ENCODE results near the gene RASGRP2. TPM values are rescaled to one million over a fixed set of nuclear protein-coding genes. Genes with fewer than 3 reads are reported as not detected.
A peak's percentile ranks its signal among the peaks of the same experiment; 100 is the strongest.

RASGRP2 gene
- total and polyA plus RNA-seq, 2 of the 8 experiments (the other 6 are each of a cell fraction or from before 2014, with no cell fraction given): 40.6 to 45.7 TPM

GRCh38 chr11:64686466-64687170 is 57.3 kb downstream of the RASGRP2 start:
- peaks cover 0 to 4% (median 0%) of the 10 kb centered on the region in 4 experiments; a peak in 1 of 7 replicates for H3K4me1 ChIP-seq (replicated peaks in 1 of 4; ENCODE audit: control insufficient read depth in 3 of 4, insufficient read depth in 4 of 4, low read length in 3 of 4)
- no peak overlapping the region for H3K14ac ChIP-seq (ENCODE audit: insufficient read length)
- no peaks in the 10 kb centered on the region for H4K20me1 ChIP-seq (replicated peaks in 1 of 2; ENCODE audit: control insufficient read depth in 1 of 2, insufficient read depth in 2 of 2, low read length in 2 of 2)
- no peak overlapping the region for H3K4me3 ChIP-seq (ENCODE audit: extremely low read depth in 1 of 4, insufficient read depth in 2 of 4, low read depth in 3 of 4, low read length in 4 of 4)
- no peak overlapping the region for H3K18ac ChIP-seq (ENCODE audit: extremely low read depth, low read length)
- H2BK5ac ChIP-seq (ENCODE audit: low read depth, low read length): peak overlapping the region; percentile 13; the same call in 1 of the 2 replicates
- peaks cover 2% of the 10 kb centered on the region; the same call in 1 of the 2 replicates for H3K23me2 ChIP-seq (ENCODE audit: low read depth, low read length)
- H3K4me2 ChIP-seq (ENCODE audit: insufficient read depth in 1 of 2, low read depth in 2 of 2, low read length in 2 of 2): no peak overlapping the region
- no peak overlapping the region for H2BK20ac ChIP-seq (ENCODE audit: low read length)
- CTCF ChIA-PET (ENCODE audit: partially characterized antibody): interaction anchor here (0.7 to 10.0 kb wide), 9 partner anchors 10 to 118 kb away, joined by 3 to 101 read pairs (median 3); partner anchors contain the start of gene RASGRP2
- H2BK12ac ChIP-seq (ENCODE audit: low read depth, low read length): no peak overlapping the region
- no peak overlapping the region for H4K5ac ChIP-seq (ENCODE audit: insufficient read length, low read depth, low read length)
- WGBS, 2 experiments (ENCODE audit: extremely low coverage in 1 of 2, insufficient coverage in 1 of 2, insufficient read length in 1 of 2, insufficient replicate concordance in 2 of 2, low coverage in 1 of 2, low lambda C conversion rate in 2 of 2, missing lambda C conversion rate in 1 of 2): 86% methylated on average over 9 of the region's 9 CpGs; no CpG with 5 or more reads in 1 of the 2 experiments
- no peak for FAIRE-seq
- no peak overlapping the region for H3K9ac ChIP-seq (replicated peaks in 1 of 4; ENCODE audit: extremely low read depth in 1 of 4, low read depth in 3 of 4, low read length in 3 of 4)
- H3K79me1 ChIP-seq (ENCODE audit: low read depth, low read length): no peaks in the 10 kb centered on the region
- H3K23ac ChIP-seq (ENCODE audit: insufficient read length): no peak overlapping the region
- no peak overlapping the region for H4K91ac ChIP-seq (replicated peaks; ENCODE audit: insufficient read length, low read length)
- 0 out of 2 replicates have a peak overlapping the region, but pooled peaks have one; percentile 16 for H2BK15ac ChIP-seq (ENCODE audit: low read length)
- H3K27me3 ChIP-seq (replicated peaks in 1 of 4; ENCODE audit: control insufficient read depth in 3 of 4, extremely low read depth in 1 of 4, insufficient read depth in 3 of 4, low read length in 3 of 4): no peaks in the 10 kb centered on the region
- DNase-seq (ENCODE audit: low read depth in 1 of 2, low spot score in 2 of 2): no peak
- TF ChIP-seq KDM1A (IDR thresholded peaks at IDR 0.05; ENCODE audit: borderline replicate concordance, low read length) (no peak), HDAC6 (IDR thresholded peaks at IDR 0.05; ENCODE audit: low read depth, low read length) (no peak), RXRA (IDR thresholded peaks at IDR 0.05; ENCODE audit: insufficient read depth, low read depth, low read length) (no peak), EP300 (IDR thresholded peaks at IDR 0.05; ENCODE audit: borderline replicate concordance in 1 of 2, low read depth in 2 of 2, low read length in 2 of 2) (no peak), TCF12 (IDR thresholded peaks at IDR 0.05; ENCODE audit: low read depth, low read length) (no peak), CBX5 (IDR thresholded peaks at IDR 0.05; ENCODE audit: low read depth, low read length) (no peak), RNF2 (IDR thresholded peaks at IDR 0.05; ENCODE audit: borderline replicate concordance, low read depth, low read length, missing control alignments, poor library complexity, severe bottlenecking) (no peak)
- TF ChIP-seq, protein P1, sequence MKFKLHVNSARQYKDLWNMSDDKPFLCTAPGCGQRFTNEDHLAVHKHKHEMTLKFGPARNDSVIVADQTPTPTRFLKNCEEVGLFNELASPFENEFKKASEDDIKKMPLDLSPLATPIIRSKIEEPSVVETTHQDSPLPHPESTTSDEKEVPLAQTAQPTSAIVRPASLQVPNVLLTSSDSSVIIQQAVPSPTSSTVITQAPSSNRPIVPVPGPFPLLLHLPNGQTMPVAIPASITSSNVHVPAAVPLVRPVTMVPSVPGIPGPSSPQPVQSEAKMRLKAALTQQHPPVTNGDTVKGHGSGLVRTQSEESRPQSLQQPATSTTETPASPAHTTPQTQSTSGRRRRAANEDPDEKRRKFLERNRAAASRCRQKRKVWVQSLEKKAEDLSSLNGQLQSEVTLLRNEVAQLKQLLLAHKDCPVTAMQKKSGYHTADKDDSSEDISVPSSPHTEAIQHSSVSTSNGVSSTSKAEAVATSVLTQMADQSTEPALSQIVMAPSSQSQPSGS (IDR thresholded peaks at IDR 0.05; ENCODE audit: low read length): no peak
- H3K79me2 ChIP-seq (ENCODE audit: control insufficient read depth in 1 of 2, insufficient read depth in 2 of 2, low read length in 2 of 2): no peaks in the 10 kb centered on the region
- POLR2A ChIA-PET (ENCODE audit: partially characterized antibody): no interaction called here
- H3K36me3 ChIP-seq (ENCODE audit: control insufficient read depth in 2 of 4, insufficient read depth in 4 of 4, low read length in 3 of 4): no peaks in the 10 kb centered on the region
- no peak overlapping the region for H2AK5ac ChIP-seq (ENCODE audit: low read depth, low read length)
- H3K9me3 ChIP-seq (ENCODE audit: insufficient read depth in 2 of 2, low read depth in 1 of 2, low read length in 1 of 2): no peaks in the 10 kb centered on the region
- H4K8ac ChIP-seq (ENCODE audit: extremely low read depth, insufficient read depth, low read length): 0 out of 2 replicates have a peak overlapping the region, but pooled peaks have one; percentile 20
- no peak overlapping the region for H3K4ac ChIP-seq (replicated peaks; ENCODE audit: insufficient read length, low read depth, low read length)
- H3K56ac ChIP-seq (replicated peaks; ENCODE audit: insufficient read length, low read depth, low read length): no peak overlapping the region
- H3K27ac ChIP-seq (ENCODE audit: low read depth, low read length): no peak overlapping the region
- no peak overlapping the region for H2AFZ ChIP-seq (ENCODE audit: low read length)
- H2BK120ac ChIP-seq (replicated peaks; ENCODE audit: low read depth, low read length): no peak overlapping the region
